ENCODE measurements around the gene HLA-DQA2. TPM values are rescaled to one million over a fixed set of nuclear protein-coding genes. Genes with fewer than 3 reads are reported as not detected.

The HLA-DQA2 gene
- total and polyA plus RNA-seq, 2 of the 4 experiments (the other 2 are of a cell fraction), result not detected

- Histone ChIP-seq H3K36me3 (ENCODE audit: control insufficient read depth, insufficient read depth, low read length) (no peaks in the 10 kb centered on the region), H3K56ac (ENCODE audit: extremely low read depth, insufficient read depth, low read length) (no peak overlapping the region), H3K4me2 (ENCODE audit: low read depth, low read length) (no peak overlapping the region), H3K27me3 (ENCODE audit: control insufficient read depth, insufficient read depth, low read length) (peaks cover 28% of the 10 kb centered on the region), H2BK120ac (ENCODE audit: low read depth, low read length) (no peak overlapping the region), H2AFZ (replicated peaks; ENCODE audit: low read length, poor library complexity) (no peak overlapping the region), H4K91ac (ENCODE audit: insufficient read depth, low read depth, low read length) (no peak overlapping the region), H3K9me1 (ENCODE audit: insufficient read depth, low read length) (no peaks in the 10 kb centered on the region), H3K14ac (replicated peaks; ENCODE audit: low read depth, low read length) (no peak overlapping the region), H4K20me1 (ENCODE audit: insufficient read depth, low read length) (no peaks in the 10 kb centered on the region), H3K79me1 (ENCODE audit: low read depth in 1 of 2, low read length in 2 of 2) (no peaks in the 10 kb centered on the region), H3K18ac (ENCODE audit: low read depth, low read length) (no peak overlapping the region), H3K4ac (ENCODE audit: low read depth, low read length) (no peak overlapping the region), H4K8ac (ENCODE audit: low read depth in 2 of 2, low read length in 2 of 2) (no peak overlapping the region), H2AK9ac (replicated peaks; ENCODE audit: low read depth, low read length, poor library complexity) (no peak overlapping the region), H2BK5ac (ENCODE audit: low read depth, low read length, poor library complexity, severe bottlenecking) (no peak overlapping the region), H3K9ac (ENCODE audit: low read depth, low read length) (no peak overlapping the region), H2BK15ac (ENCODE audit: low read depth, low read length) (no peak overlapping the region), H4K5ac (ENCODE audit: low read depth, low read length) (no peak overlapping the region), H3K23ac (ENCODE audit: low read depth, low read length) (no peak overlapping the region), H2AK5ac (ENCODE audit: low read depth, low read length) (no peak overlapping the region), H3K4me1 (ENCODE audit: control insufficient read depth, insufficient read depth, low read length) (no peaks in the 10 kb centered on the region), H3K9me3 (ENCODE audit: control insufficient read depth, insufficient read depth, low read length) (peaks cover 4% of the 10 kb centered on the region), H2BK20ac (ENCODE audit: low read depth, low read length) (no peak overlapping the region), H3K27ac (ENCODE audit: insufficient read depth, low read length) (no peak overlapping the region), H3K4me3 (ENCODE audit: insufficient read depth, low read depth, low read length) (no peak overlapping the region)
- DNase-seq, result no peak
- no CpG with 5 or more reads among the region's 2 CpGs for WGBS, 2 experiments (ENCODE audit: extremely low coverage in 2 of 2, insufficient read length in 1 of 2)
- in situ Hi-C loops (cut with MboI; ENCODE audit: low sequenced_read_pairs), result loop anchor here (10.0 kb wide), 1 partner anchor 550 kb away; no protein-coding TSS in a partner anchor
- TF ChIP-seq MXI1 (IDR thresholded peaks at IDR 0.05; ENCODE audit: borderline replicate concordance, low read depth, low read length) (no peak), BHLHE40 (IDR thresholded peaks at IDR 0.05; ENCODE audit: low read depth, low read length) (no peak), CTCF (conservative IDR thresholded peaks at IDR 0.05; ENCODE audit: low read depth, low read length) (no peak), RFX5 (IDR thresholded peaks at IDR 0.05; ENCODE audit: low read depth, low read length) (no peak), NFE2L2 (IDR thresholded peaks at IDR 0.05; ENCODE audit: low read depth, low read length) (no peak), CEBPB (IDR thresholded peaks at IDR 0.05; ENCODE audit: low read depth, low read length) (no peak), RCOR1 (IDR thresholded peaks at IDR 0.05; ENCODE audit: insufficient replicate concordance, low read length) (no peak), SMC3 (IDR thresholded peaks at IDR 0.05; ENCODE audit: low read depth, low read length) (no peak), MAFK (IDR thresholded peaks at IDR 0.05; ENCODE audit: low read depth, low read length) (no peak), CHD1 (IDR thresholded peaks at IDR 0.05; ENCODE audit: low read depth, low read length) (no peak), POLR2A (IDR thresholded peaks at IDR 0.05; ENCODE audit: low read depth, low read length) (no peak), FOS (IDR thresholded peaks at IDR 0.05; ENCODE audit: low read depth, low read length) (no peak), RAD21 (IDR thresholded peaks at IDR 0.05; ENCODE audit: low read length) (no peak), MAZ (IDR thresholded peaks at IDR 0.05; ENCODE audit: borderline replicate concordance, low read depth, low read length) (no peak)
- TF ChIP-seq, protein P1, sequence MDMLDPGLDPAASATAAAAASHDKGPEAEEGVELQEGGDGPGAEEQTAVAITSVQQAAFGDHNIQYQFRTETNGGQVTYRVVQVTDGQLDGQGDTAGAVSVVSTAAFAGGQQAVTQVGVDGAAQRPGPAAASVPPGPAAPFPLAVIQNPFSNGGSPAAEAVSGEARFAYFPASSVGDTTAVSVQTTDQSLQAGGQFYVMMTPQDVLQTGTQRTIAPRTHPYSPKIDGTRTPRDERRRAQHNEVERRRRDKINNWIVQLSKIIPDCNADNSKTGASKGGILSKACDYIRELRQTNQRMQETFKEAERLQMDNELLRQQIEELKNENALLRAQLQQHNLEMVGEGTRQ (IDR thresholded peaks at IDR 0.05; ENCODE audit: low read depth, low read length), result no peak
- ChIA-PET POLR2A (ENCODE audit: unreplicated experiment) (no interaction called here), CTCF (no interaction called here)
- BruUV-seq (replicated peaks), result no TSS peak
- intact Hi-C loops (cut with micrococcal nuclease), result no loop called here
- dilution Hi-C loops (cut with HindIII; ENCODE audit: low sequenced_read_pairs, unreplicated experiment), result no loop called here
- no peak for ATAC-seq (ENCODE audit: low read depth)
These were observed 53.3 kb downstream of the HLA-DQA2 start for GRCh38 chr6:32794510-32794909.
